KMS-11 (cell line): ENCODE results near the gene SMYD5.

ENCODE experiments used
- H2AFZ ChIP-seq: fragments of 200-600 bp; sonication (generic); 2 replicates; pipeline ENCODE4 v1.6.1; 2016; ENCODE audit warnings: antibody characterized with exemption, mixed run types, low read depth
- H3K27ac ChIP-seq: fragments of 200-600 bp; sonication (generic); 2 replicates; pipeline ENCODE4 v1.6.1; 2016; ENCODE audit warnings: mild to moderate bottlenecking, mixed run types
- H3K27me3 ChIP-seq: fragments of 200-600 bp; sonication (generic); 2 replicates; pipeline ENCODE4 v1.6.1; 2017; ENCODE audit warnings: mild to moderate bottlenecking, low read depth, mixed run types, moderate library complexity; ENCODE audit not compliant: insufficient read depth
- H3K36me3 ChIP-seq: fragments of 200-600 bp; sonication (generic); 2 replicates; pipeline ENCODE4 v1.6.1; 2017; ENCODE audit warnings: mild to moderate bottlenecking, mixed run types; ENCODE audit not compliant: insufficient read depth
- H3K4me1 ChIP-seq: fragments of 200-600 bp; sonication (generic); 2 replicates; pipeline ENCODE4 v1.6.1; 2016; ENCODE audit warnings: mild to moderate bottlenecking, low read depth, mixed run types; ENCODE audit not compliant: poor library complexity, severe bottlenecking
- H3K4me2 ChIP-seq: fragments of 200-600 bp; sonication (generic); 2 replicates; pipeline ENCODE4 v1.7.0; 2016; ENCODE audit warnings: mild to moderate bottlenecking, mixed run types
- H3K4me3 ChIP-seq: fragments of 200-600 bp; sonication (generic); IDR thresholded peaks from 2 replicates; pipeline ENCODE4 v1.6.1; 2017; ENCODE audit warnings: low read depth, low read length, mixed read lengths; ENCODE audit not compliant: insufficient read depth
- H3K79me2 ChIP-seq: fragments of 200-600 bp; sonication (generic); 2 replicates; pipeline ENCODE4 v1.6.1; 2016; ENCODE audit warnings: low read depth, mixed run types; ENCODE audit not compliant: insufficient read depth
- H3K9ac ChIP-seq: fragments of 200-600 bp; sonication (generic); 2 replicates; pipeline ENCODE4 v1.6.1; 2016; ENCODE audit warnings: mild to moderate bottlenecking, mixed run types
- H4K20me1 ChIP-seq: fragments of 200-600 bp; sonication (generic); 2 replicates; pipeline ENCODE4 v1.6.1; 2016; ENCODE audit warnings: mild to moderate bottlenecking, mixed run types; ENCODE audit not compliant: insufficient read depth
- TF ChIP-seq, protein P1 (sequence below): fragments of 200-600 bp; sonication (generic); conservative IDR thresholded peaks from 2 replicates; pipeline ENCODE4 v1.6.1; 2017; ENCODE audit warnings: low read depth, mild to moderate bottlenecking, antibody characterized with exemption, low read length, moderate library complexity, mixed read lengths

The SMYD5 gene

DNA sequence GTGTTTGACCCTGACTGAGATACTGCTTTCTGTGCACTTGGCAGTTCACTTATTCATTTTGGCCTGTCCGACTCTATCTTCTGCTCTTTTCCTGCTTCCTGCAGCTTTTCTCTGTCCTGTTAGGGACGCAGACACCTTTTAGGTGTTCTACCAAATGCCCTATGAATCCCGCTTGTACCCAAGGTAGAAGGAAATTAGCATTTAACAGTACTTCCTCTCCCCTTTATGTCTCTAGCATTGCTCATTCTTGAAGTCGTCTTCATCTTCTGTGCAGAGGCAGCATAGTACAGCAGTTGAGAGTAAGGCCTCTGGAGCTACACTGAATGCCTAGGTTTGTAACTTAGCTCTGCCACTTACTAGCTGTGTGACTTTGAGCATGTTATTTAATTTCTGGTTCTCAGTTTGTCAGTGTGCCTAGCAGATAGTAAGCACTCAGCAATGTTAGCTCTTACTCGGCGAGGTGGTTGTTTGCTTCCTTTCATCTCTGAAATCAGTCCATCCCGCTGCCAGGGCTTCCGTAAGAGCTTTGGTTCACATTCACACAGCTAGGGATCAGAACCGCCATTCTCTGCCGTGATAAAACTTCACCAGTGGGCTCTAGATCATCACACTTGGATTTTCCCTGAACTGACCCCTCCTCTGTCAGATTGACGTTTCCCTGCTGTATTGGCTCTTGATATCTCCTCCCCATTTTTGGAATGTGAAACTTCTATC, 21.4 kb downstream of the SMYD5 start:
- peaks cover 65% of the 10 kb centered on the region for H3K79me2 ChIP-seq
- peaks cover 50% of the 10 kb centered on the region for H4K20me1 ChIP-seq

DNA sequence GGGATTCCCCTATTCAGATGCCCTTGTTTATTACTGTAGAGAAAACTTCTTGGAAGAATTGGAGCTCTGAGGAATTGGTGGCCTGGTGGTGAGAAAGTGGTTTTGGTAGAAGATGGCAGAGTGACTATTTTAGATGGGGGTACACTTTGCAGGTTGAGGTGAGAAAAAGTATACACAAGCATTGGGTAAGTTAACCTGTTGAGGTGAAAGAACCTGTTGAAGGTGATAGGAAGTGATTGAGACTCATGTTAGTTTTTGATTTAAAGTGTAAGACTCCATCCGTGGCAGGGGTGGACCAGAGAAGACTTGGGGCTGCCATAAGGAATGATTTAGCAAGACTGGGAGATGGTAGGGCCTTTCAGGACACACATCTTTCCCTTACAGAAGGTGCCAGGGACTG, 23.1 kb downstream of the SMYD5 start:
- H3K27me3 ChIP-seq: no peaks in the 10 kb centered on the region
- no peak overlapping the region for H2AFZ ChIP-seq
- no peak overlapping the region for H3K9ac ChIP-seq
- H3K4me1 ChIP-seq: peaks cover 34% of the 10 kb centered on the region
- no peak overlapping the region for H3K4me2 ChIP-seq
- TF ChIP-seq, protein P1, sequence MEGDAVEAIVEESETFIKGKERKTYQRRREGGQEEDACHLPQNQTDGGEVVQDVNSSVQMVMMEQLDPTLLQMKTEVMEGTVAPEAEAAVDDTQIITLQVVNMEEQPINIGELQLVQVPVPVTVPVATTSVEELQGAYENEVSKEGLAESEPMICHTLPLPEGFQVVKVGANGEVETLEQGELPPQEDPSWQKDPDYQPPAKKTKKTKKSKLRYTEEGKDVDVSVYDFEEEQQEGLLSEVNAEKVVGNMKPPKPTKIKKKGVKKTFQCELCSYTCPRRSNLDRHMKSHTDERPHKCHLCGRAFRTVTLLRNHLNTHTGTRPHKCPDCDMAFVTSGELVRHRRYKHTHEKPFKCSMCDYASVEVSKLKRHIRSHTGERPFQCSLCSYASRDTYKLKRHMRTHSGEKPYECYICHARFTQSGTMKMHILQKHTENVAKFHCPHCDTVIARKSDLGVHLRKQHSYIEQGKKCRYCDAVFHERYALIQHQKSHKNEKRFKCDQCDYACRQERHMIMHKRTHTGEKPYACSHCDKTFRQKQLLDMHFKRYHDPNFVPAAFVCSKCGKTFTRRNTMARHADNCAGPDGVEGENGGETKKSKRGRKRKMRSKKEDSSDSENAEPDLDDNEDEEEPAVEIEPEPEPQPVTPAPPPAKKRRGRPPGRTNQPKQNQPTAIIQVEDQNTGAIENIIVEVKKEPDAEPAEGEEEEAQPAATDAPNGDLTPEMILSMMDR: no peak
- peaks cover 59% of the 10 kb centered on the region for H4K20me1 ChIP-seq
- H3K79me2 ChIP-seq: peaks cover 82% of the 10 kb centered on the region
- H3K36me3 ChIP-seq: peaks cover 20% of the 10 kb centered on the region; the same call in 1 of the 2 replicates
- H3K27ac ChIP-seq: no peak overlapping the region
- no peak overlapping the region for H3K4me3 ChIP-seq

More for the DNA sequence above, 21.4 kb downstream of the SMYD5 start:
- Histone ChIP-seq H2AFZ (no peak overlapping the region), H3K4me1 (peaks cover 34% of the 10 kb centered on the region), H3K27ac (no peak overlapping the region; the same call in 1 of the 2 replicates), H3K27me3 (no peaks in the 10 kb centered on the region), H3K9ac (peak overlapping the region; percentile 96), H3K4me3 (peak overlapping the region; percentile 84), H3K36me3 (peaks cover 16% of the 10 kb centered on the region; the same call in 1 of the 2 replicates), H3K4me2 (peak overlapping the region; percentile 91)
- TF ChIP-seq, protein P1: no peak

DNA sequence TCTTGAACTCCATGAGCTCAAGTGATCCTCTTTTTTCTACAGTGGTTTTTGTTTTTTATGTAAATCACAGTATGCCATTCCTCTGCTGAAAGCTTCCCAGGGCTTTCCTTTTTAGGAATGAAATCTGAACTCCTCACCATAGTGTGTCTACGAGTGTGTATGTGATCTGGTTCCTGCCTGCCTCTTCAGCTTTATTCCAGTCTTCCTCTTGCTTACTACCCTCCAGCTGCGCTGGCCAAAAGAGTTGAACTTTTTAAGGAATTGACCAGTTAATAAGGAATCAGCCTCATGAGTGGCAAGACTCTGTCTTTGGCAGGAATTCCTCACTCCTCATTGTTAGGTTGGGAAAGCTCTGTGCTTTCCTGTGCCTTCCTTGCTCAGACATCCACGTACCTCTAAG, 24.1 kb downstream of the SMYD5 start:
- H3K4me2 ChIP-seq: no peak overlapping the region
- no peak overlapping the region for H3K9ac ChIP-seq
- peaks cover 34% of the 10 kb centered on the region for H3K4me1 ChIP-seq
- H4K20me1 ChIP-seq: peaks cover 59% of the 10 kb centered on the region
- H3K27me3 ChIP-seq: no peaks in the 10 kb centered on the region
- TF ChIP-seq, protein P1: no peak
- H2AFZ ChIP-seq: no peak overlapping the region
- no peak overlapping the region for H3K4me3 ChIP-seq
- peaks cover 20% of the 10 kb centered on the region; the same call in 1 of the 2 replicates for H3K36me3 ChIP-seq
- no peak overlapping the region for H3K27ac ChIP-seq
- peaks cover 90% of the 10 kb centered on the region for H3K79me2 ChIP-seq

DNA sequence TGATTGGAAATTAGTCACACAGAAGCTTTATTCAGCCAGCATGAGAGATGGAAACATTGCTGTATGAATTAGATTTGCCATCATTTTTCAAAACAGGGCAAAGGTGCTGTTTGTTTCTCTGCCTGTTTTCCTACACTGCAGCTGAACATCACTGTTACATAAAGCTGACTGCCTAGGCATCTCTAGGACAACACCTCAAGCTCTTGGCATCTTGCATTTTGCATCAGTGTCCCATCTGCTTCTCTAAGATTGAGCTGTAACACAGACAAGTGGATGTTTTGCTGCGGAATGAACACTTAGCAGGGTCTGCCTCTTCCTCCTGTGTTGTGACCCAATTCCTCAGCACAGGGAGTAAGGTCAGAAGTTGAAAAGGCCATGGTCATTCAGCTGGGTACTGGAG, 24.9 kb downstream of the SMYD5 start:
- H3K36me3 ChIP-seq: peaks cover 24% of the 10 kb centered on the region

More for the DNA sequence above, 24.9 kb downstream of the SMYD5 start:
- Histone ChIP-seq H3K27me3 (no peaks in the 10 kb centered on the region), H3K27ac (no peak overlapping the region), H3K79me2 (peaks cover 92% of the 10 kb centered on the region), H4K20me1 (peaks cover 59% of the 10 kb centered on the region), H3K9ac (no peak overlapping the region), H3K4me1 (peaks cover 34% of the 10 kb centered on the region), H3K4me2 (no peak overlapping the region), H2AFZ (no peak overlapping the region), H3K4me3 (no peak overlapping the region)
- TF ChIP-seq, protein P1: no peak
